Placental epithelial cell (primary cell): Measurements from ENCODE around the gene WDR74. TPM values are rescaled to one million over a fixed set of nuclear protein-coding genes. Genes with fewer than 3 reads are reported as not detected.
A peak's percentile ranks its signal among the peaks of the same experiment; 100 is the strongest.

Source experiments
- small RNA-seq: library from RNA; depleted of rRNA; stranded (forward); fragments of <200 nt; gene quantifications from one replicate; pipeline ENCODE3, GENCODE V24; 2012
- total RNA-seq: library from RNA; depleted of rRNA; stranded (reverse); fragments of >200 nt; gene quantifications from 2 replicates; pipeline ENCODE4 v1.2.3, GENCODE V29; 2012

Gene WDR74
- 27.7 and 86.8 TPM in 2 replicates for total RNA-seq

GRCh38 chr11:62839050-62839945 is at the start of gene WDR74:
WDR74 (minus strand) TSS chr11:62839590; CDS start chr11:62839570, 20 bp downstream.

DNA sequence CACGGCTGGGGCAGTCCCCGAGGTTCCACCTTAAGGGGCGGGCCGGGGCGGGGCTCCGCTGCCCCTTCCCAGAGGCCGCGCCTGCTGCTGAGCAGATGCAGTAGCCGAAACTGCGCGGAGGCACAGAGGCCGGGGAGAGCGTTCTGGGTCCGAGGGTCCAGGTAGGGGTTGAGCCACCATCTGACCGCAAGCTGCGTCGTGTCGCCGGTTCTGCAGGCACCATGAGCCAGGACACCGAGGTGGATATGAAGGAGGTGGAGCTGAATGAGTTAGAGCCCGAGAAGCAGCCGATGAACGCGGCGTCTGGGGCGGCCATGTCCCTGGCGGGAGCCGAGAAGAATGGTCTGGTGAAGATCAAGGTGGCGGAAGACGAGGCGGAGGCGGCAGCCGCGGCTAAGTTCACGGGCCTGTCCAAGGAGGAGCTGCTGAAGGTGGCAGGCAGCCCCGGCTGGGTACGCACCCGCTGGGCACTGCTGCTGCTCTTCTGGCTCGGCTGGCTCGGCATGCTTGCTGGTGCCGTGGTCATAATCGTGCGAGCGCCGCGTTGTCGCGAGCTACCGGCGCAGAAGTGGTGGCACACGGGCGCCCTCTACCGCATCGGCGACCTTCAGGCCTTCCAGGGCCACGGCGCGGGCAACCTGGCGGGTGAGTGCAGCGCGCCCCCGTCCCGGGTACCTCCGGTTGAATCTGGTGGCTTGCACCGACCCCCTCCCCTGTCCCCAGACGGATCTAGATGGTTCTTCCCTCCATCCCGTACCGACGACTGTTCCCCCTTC is 41.6 kb upstream of the WDR74 start, which contains the start of gene SLC3A2:
TSS of gene SLC3A2 (plus strand) at position 94 of the 776 bp plus-strand sequence. CDS start at position 222, 128 bp downstream.

DNA sequence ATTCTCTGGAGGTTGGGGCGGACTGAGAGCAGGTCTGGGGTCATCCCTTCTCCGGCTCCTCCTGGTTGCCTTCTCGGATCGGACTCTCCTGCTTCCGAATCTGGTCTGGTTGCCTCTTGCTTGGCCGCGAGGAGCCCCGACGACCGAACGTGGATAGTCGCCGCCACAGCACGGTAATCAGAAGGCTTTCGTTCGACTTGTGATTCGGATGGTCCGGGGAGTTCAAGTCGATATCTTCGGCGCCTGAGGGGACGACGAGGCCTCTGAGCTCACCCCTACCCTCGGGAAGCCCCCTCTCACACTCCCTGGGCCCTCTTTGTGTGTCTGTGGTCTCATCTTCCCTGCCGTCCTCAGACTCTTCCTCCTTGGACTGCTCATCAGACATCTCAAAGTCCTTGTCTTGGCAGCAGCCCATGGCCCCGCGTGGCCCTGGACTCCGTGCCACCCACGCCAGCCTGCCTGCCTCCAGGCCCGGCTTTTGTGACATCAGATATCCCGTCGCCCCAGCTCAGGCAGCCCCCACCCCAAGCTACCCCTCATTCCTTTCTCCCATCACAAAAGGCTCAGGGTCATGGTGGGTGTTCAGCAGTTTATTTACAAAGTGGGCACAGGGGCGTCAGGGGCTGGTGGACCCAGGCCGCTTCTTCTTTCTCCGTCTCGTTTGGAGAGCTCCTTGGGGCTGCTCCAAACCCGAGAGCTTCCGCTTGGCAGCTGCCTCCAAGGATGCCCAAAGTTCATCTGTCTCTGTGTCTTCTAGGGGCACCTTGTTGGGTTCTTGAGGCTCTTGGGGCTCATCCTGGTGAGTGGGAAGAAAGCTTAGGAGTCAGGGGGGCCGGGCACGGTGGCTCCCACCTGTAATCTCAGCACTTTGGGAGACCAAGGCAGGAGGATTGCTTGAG is 6.8 kb downstream of the WDR74 start, which contains the start of gene TEX54:
TSS of gene TEX54 (minus strand) at position 506 of the 899 bp plus-strand sequence.

DNA sequence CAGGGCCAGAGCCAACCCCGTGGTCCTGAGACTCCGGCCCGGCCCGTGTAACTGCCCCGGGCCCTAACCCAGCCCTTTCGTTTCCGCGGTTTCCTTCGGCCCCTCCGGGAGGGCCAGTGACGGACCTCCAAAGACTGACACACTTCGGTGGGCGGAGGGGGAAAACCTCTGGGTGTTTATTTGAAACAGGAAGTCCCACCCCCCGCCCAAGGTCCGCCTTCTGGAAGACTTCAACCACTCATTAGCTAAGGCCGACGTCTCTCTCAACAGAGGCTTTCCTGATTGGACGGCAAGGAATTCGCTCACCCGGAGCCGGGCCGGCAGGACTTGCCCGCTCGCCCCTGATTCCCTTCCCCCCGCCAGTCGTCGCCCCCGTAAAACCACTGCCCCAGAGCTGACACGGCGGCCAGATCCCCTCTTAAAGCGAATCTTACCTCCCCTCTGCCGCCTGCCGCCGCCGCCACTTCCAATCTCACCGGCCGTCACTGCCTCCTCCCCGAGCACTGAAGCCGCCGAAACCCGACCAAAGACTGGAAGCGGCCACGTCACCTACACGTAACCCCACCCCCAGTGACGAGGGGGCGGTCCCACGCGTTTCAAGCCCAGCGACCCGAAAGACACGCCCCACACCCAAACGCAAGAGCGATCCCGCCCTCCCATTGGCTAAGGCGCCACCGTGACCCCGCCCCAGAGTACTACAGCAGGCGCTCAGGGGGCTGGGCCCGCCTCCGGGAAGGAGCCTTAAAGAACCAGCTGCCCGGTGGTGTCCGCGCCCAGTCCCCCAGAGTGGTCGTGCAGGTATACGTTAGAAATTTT is 7.7 kb downstream of the WDR74 start, which contains the start of gene STX5:
TSS of gene STX5 (minus strand) at position 532 of the 816 bp plus-strand sequence. CDS start 808 bp downstream, outside the sequence.

GRCh38 chr11:62805076-62805892 is 34.1 kb downstream of the WDR74 start, which contains the start of gene NXF1:
NXF1 (minus strand) TSS chr11:62805440; CDS start chr11:62805356, 84 bp downstream.

GRCh38 chr11:62791501-62792201 is 47.7 kb downstream of the WDR74 start, which contains the start of gene TMEM223:
TMEM223 (minus strand) TSS chr11:62792006; CDS start chr11:62791994, 12 bp downstream.

GRCh38 chr11:62787005-62787759 is 52.2 kb downstream of the WDR74 start, which contains the start of gene TMEM179B:
TMEM179B (plus strand) TSS chr11:62787402; CDS start chr11:62787432, 30 bp downstream.

Small RNAs within 50 kb of the gene (small RNA-seq; reads per million reads assigned to genes)
- gene MIR6514 (0.60 reads per million, percentile 36 among the genes with 10 or more reads in this experiment), gene RF00099 (not detected), gene RNU6-118P (not detected), gene SNORD22 (not detected), gene SNORD26 (not detected), gene SNORD27 (not detected), gene SNORD28 (not detected), gene SNORD30 (59.1 reads per million, percentile 98 among the genes with 10 or more reads in this experiment)

Other genes starting within 250 kb of the WDR74 start
- gene TUT1, start 248.1 kb downstream of the WDR74 start, total RNA-seq = 5.9 and 6.2 TPM in 2 replicates
- 114 and 152 TPM in 2 replicates for gene MTA2, start 237.7 kb downstream of the WDR74 start, total RNA-seq
- gene EML3, start 226.8 kb downstream of the WDR74 start, total RNA-seq = 42.0 and 48.3 TPM in 2 replicates
- 0.54 and 4.7 TPM in 2 replicates for gene ROM1, start 226.3 kb downstream of the WDR74 start, total RNA-seq
- gene B3GAT3, start 217.6 kb downstream of the WDR74 start, total RNA-seq = 25.2 and 27.9 TPM in 2 replicates
- 164 and 256 TPM in 2 replicates for gene GANAB, start 193.0 kb downstream of the WDR74 start, total RNA-seq
- gene INTS5, start 186.3 kb downstream of the WDR74 start, total RNA-seq = 27.5 and 32.8 TPM in 2 replicates
- gene C11orf98, start 174.4 kb downstream of the WDR74 start, total RNA-seq = 22.4 and 30.1 TPM in 2 replicates
- 6.2 and 14.1 TPM in 2 replicates for gene CSKMT, start 174.3 kb downstream of the WDR74 start, total RNA-seq
- gene UQCC3, start 167.9 kb downstream of the WDR74 start, total RNA-seq = 5.5 and 6.2 TPM in 2 replicates
- gene LBHD1, start 167.3 kb downstream of the WDR74 start, total RNA-seq = 5.1 and 6.0 TPM in 2 replicates
- 96.7 and 148 TPM in 2 replicates for gene UBXN1, start 160.5 kb downstream of the WDR74 start, total RNA-seq
- gene LRRN4CL, start 150.1 kb downstream of the WDR74 start, total RNA-seq = 0.39 and 0.87 TPM in 2 replicates
- 72.6 and 84.4 TPM in 2 replicates for gene BSCL2, start 132.2 kb downstream of the WDR74 start, total RNA-seq
- gene GNG3, start 131.9 kb downstream of the WDR74 start, total RNA-seq = 0.79 TPM in 1 of 2 replicates, not detected in the other
- 9.3 and 13.0 TPM in 2 replicates for gene HNRNPUL2, start 112.1 kb downstream of the WDR74 start, total RNA-seq
- 28.7 and 34.1 TPM in 2 replicates for gene TTC9C, start 111.1 kb downstream of the WDR74 start, total RNA-seq
- gene ZBTB3, start 85.4 kb downstream of the WDR74 start, total RNA-seq = 25.9 and 32.9 TPM in 2 replicates
- gene POLR2G, start 78.0 kb downstream of the WDR74 start, total RNA-seq = 51.0 and 53.5 TPM in 2 replicates
- 18.2 and 20.4 TPM in 2 replicates for gene TAF6L, start 68.2 kb downstream of the WDR74 start, total RNA-seq
- gene TMEM179B, start 52.2 kb downstream of the WDR74 start, total RNA-seq = 40.4 and 47.3 TPM in 2 replicates
- gene TMEM223, start 47.6 kb downstream of the WDR74 start, total RNA-seq = 18.5 and 21.0 TPM in 2 replicates
- 33.9 and 38.5 TPM in 2 replicates for gene NXF1, start 34.1 kb downstream of the WDR74 start, total RNA-seq
- 51.8 and 64.6 TPM in 2 replicates for gene STX5, start 7.5 kb downstream of the WDR74 start, total RNA-seq
- gene TEX54, start 6.7 kb downstream of the WDR74 start, total RNA-seq = not detected in 2 replicates
- 83.6 and 208 TPM in 2 replicates for gene SLC3A2, start 41.3 kb upstream of the WDR74 start, total RNA-seq
- not detected in 2 replicates for gene CHRM1, start 81.8 kb upstream of the WDR74 start, total RNA-seq
- gene SLC22A6, start 145.4 kb upstream of the WDR74 start, total RNA-seq = not detected in 2 replicates
- not detected in 2 replicates for gene SLC22A8, start 176.3 kb upstream of the WDR74 start, total RNA-seq